Suprapubic skin (tissue), 4 donors: ENCODE data around the gene SMC6. TPM values are rescaled to one million over a fixed set of nuclear protein-coding genes. Genes with fewer than 3 reads are reported as not detected.

ENCODE experiments used
- DNase-seq, 2 donors: peaks; one replicate each; pipeline ENCODE4 v3.0.0-alpha.2; 2019; ENCODE audit warnings: low spot score in 2 of 2
- H3K27ac ChIP-seq: fragments of 200-600 bp; sonication (generic); one replicate; pipeline ENCODE4 v1.5.1; 2019
- H3K27me3 ChIP-seq: fragments of 200-600 bp; sonication (generic); one replicate; pipeline ENCODE4 v1.5.1; 2019
- H3K36me3 ChIP-seq: fragments of 200-600 bp; sonication (generic); one replicate; pipeline ENCODE4 v1.5.1; 2019
- H3K4me1 ChIP-seq: fragments of 200-600 bp; sonication (generic); one replicate; pipeline ENCODE4 v1.5.1; 2019
- H3K4me3 ChIP-seq: fragments of 200-600 bp; sonication (generic); one replicate; pipeline ENCODE4 v1.5.1; 2019; ENCODE audit warnings: mild to moderate bottlenecking
- H3K9me3 ChIP-seq: fragments of 200-600 bp; sonication (generic); one replicate; pipeline ENCODE4 v1.5.1; 2019
- CTCF ChIP-seq, 2 donors: fragments of 200-600 bp in 1 of 2; fragments of 450-650 bp in 1 of 2; sonication (generic) in 1 of 2; IDR thresholded peaks; one replicate each; pipeline ENCODE4 v1.5.1; 2016 to 2019; ENCODE audit warnings: antibody characterized with exemption in 2 of 2, mild to moderate bottlenecking in 1 of 2, moderate library complexity in 1 of 2
- EP300 ChIP-seq: sonication (generic); formaldehyde crosslinking; IDR thresholded peaks from one replicate; pipeline ENCODE4 v1.6.1; 2017; ENCODE audit warnings: antibody characterized with exemption
- POLR2A ChIP-seq, 2 donors: fragments of 450-650 bp; IDR thresholded peaks; one replicate each; pipeline ENCODE4 v1.6.1; 2017; ENCODE audit warnings: antibody characterized with exemption in 2 of 2, mild to moderate bottlenecking in 2 of 2, moderate library complexity in 2 of 2
- POLR2AphosphoS5 ChIP-seq, 3 donors: sonication (generic); formaldehyde crosslinking; IDR thresholded peaks; one replicate each; pipeline ENCODE4 v1.6.1; 2017; ENCODE audit warnings: antibody characterized with exemption in 3 of 3
- WGBS: methylation state at CpG from one replicate; pipeline ENCODE4 v1.1.5; 2018; 5-methylcytosine and 5-hydroxymethylcytosine counted together
- total RNA-seq, 4 donors: library from RNA; depleted of rRNA; stranded (reverse); fragments of >200 nt; gene quantifications; one replicate each; pipeline ENCODE4 v1.1.0, GENCODE V29; 2016

SMC6 gene
- total RNA-seq, 4 donors from 2014 or later = 22.5 to 34.0 (median 26.9) TPM

GRCh38 chr2:17798338-17798737 lies 44.7 kb upstream of the SMC6 start:
- H3K9me3 ChIP-seq = no peaks in the 10 kb centered on the region
- no peaks in the 10 kb centered on the region for H3K27me3 ChIP-seq
- no peak overlapping the region for H3K27ac ChIP-seq
- no peaks in the 10 kb centered on the region for H3K4me1 ChIP-seq
- no peak for TF ChIP-seq POLR2A (IDR thresholded peaks at IDR 0.05)
- 73% methylated on average over 4 of the region's 4 CpGs for WGBS
- no peak overlapping the region for H3K4me3 ChIP-seq
- H3K36me3 ChIP-seq = no peaks in the 10 kb centered on the region
- DNase-seq = no peak

- Histone ChIP-seq H3K36me3 (no peaks in the 10 kb centered on the region), H3K9me3 (no peaks in the 10 kb centered on the region), H3K27ac (no peak overlapping the region), H3K27me3 (no peaks in the 10 kb centered on the region), H3K4me1 (no peaks in the 10 kb centered on the region), H3K4me3 (no peak overlapping the region)
- TF ChIP-seq CTCF (IDR thresholded peaks at IDR 0.05) (no peak), EP300 (no peak), POLR2AphosphoS5 (IDR thresholded peaks at IDR 0.05) (no peak), POLR2A (IDR thresholded peaks at IDR 0.05) (no peak)
- 70% methylated on average over 5 of the region's 5 CpGs for WGBS
- no peak for DNase-seq
Observed at GRCh38 chr2:17795309-17795708, 41.7 kb upstream of the SMC6 start.

DNA sequence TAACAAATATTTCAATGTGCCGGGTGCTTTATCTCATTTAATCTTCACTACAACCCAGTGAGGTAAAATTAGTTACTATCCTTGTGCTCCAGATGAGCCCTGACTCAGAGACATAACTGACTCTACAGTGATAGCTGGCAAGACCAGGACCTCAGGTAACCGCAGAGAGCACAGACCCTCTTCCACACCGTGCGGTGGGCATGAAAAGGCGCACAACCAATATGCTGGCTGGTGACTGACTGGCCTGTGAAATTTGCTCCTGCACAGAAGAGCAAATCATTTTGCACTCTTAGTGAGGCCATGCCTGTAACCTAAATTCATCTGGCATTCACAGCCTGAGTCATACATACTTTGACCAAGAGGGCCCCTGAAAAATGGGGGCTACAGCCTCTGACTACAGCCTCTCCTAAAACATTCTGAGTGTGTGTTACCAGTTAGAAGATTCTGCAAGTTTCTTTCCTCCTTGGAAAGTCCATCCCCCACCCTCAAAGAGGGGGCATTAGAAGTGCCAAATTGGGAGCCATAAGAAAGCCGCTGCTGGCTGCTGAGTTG lies 40.3 kb upstream of the SMC6 start:
- no peak for TF ChIP-seq POLR2AphosphoS5 (IDR thresholded peaks at IDR 0.05)
- TF ChIP-seq EP300 = no peak
- TF ChIP-seq POLR2A (IDR thresholded peaks at IDR 0.05) = no peak
- TF ChIP-seq CTCF (IDR thresholded peaks at IDR 0.05) = no peak
- DNase-seq = no peak
- Histone ChIP-seq H3K36me3 (no peaks in the 10 kb centered on the region), H3K27ac (no peak overlapping the region), H3K9me3 (no peaks in the 10 kb centered on the region), H3K4me3 (no peak overlapping the region), H3K4me1 (no peaks in the 10 kb centered on the region), H3K27me3 (no peaks in the 10 kb centered on the region)
- 76% methylated on average over 6 of the region's 6 CpGs for WGBS

- Histone ChIP-seq H3K4me3 (no peak overlapping the region), H3K4me1 (no peaks in the 10 kb centered on the region), H3K27me3 (no peaks in the 10 kb centered on the region), H3K36me3 (no peaks in the 10 kb centered on the region), H3K27ac (no peak overlapping the region), H3K9me3 (no peaks in the 10 kb centered on the region)
- no peak for TF ChIP-seq POLR2AphosphoS5 (IDR thresholded peaks at IDR 0.05)
- no peak for TF ChIP-seq POLR2A (IDR thresholded peaks at IDR 0.05)
- no peak for TF ChIP-seq EP300
- TF ChIP-seq CTCF (IDR thresholded peaks at IDR 0.05) = no peak
- no peak for DNase-seq
- WGBS = 45% methylated on average over 4 of the region's 4 CpGs
Observed at GRCh38 chr2:17793296-17793695, 39.7 kb upstream of the SMC6 start.

GRCh38 chr2:17792515-17792914 lies 38.9 kb upstream of the SMC6 start:
- WGBS = 30% methylated on average over 1 of the region's 1 CpG
- no peaks in the 10 kb centered on the region for H3K9me3 ChIP-seq
- no peak for DNase-seq
- no peaks in the 10 kb centered on the region for H3K4me1 ChIP-seq
- H3K27me3 ChIP-seq = no peaks in the 10 kb centered on the region
- no peak overlapping the region for H3K4me3 ChIP-seq
- no peak for TF ChIP-seq POLR2A (IDR thresholded peaks at IDR 0.05)
- no peaks in the 10 kb centered on the region for H3K36me3 ChIP-seq
- no peak overlapping the region for H3K27ac ChIP-seq

GRCh38 chr2:17791817-17792130 lies 38.2 kb upstream of the SMC6 start:
- H3K9me3 ChIP-seq = no peaks in the 10 kb centered on the region
- no peak overlapping the region for H3K4me3 ChIP-seq
- 61% methylated on average over 2 of the region's 2 CpGs for WGBS
- no peaks in the 10 kb centered on the region for H3K4me1 ChIP-seq
- no peaks in the 10 kb centered on the region for H3K27me3 ChIP-seq
- no peaks in the 10 kb centered on the region for H3K36me3 ChIP-seq
- TF ChIP-seq CTCF (IDR thresholded peaks at IDR 0.05) (no peak), EP300 (no peak), POLR2A (IDR thresholded peaks at IDR 0.05) (no peak), POLR2AphosphoS5 (IDR thresholded peaks at IDR 0.05) (no peak)
- no peak overlapping the region for H3K27ac ChIP-seq
- DNase-seq = no peak
